Endothelial cell of umbilical vein (primary cell): ENCODE measurements around the gene KCNMB3. TPM values are rescaled to one million over a fixed set of nuclear protein-coding genes. Genes with fewer than 3 reads are reported as not detected.

Experiments
- BruUV-seq: library from RNA; stranded (reverse); fragments of 400-500 nt; replicated peaks from 2 replicates; lab custom pipeline; 2021; lab: Mats Ljungman, UMichigan
- CTCF ChIA-PET: fragments of 300-600, 350-600 bp; sonication (Branson Sonifier 250); formaldehyde crosslinking; loops from one replicate; lab custom pipeline; 2021; ENCODE audit warnings: antibody characterized with exemption, inconsistent platforms; lab: Charles Lee
- POLR2A ChIA-PET: fragments of 300-600, 350-600 bp; sonication (Branson Sonifier 250); formaldehyde crosslinking; loops from one replicate; lab custom pipeline; 2021; ENCODE audit warnings: antibody characterized with exemption, inconsistent platforms; lab: Charles Lee
- DNase-seq: peaks from one replicate; pipeline ENCODE4 v3.0.0-alpha.2; 2011; ENCODE audit warnings: low read depth, low spot score
- FAIRE-seq: peaks from 2 replicates; lab custom pipeline; 2011; peaks lifted over from hg19 to GRCh38; lab: Jason Lieb, UNC
- H2AFZ ChIP-seq: 2 replicates; pipeline ENCODE4 v1.6.0; 2012; ENCODE audit warnings: low read depth, low read length, control low read depth, inconsistent platforms
- H3K27ac ChIP-seq: 2 replicates; pipeline ENCODE4 v1.5.1; 2011; ENCODE audit warnings: low read depth, mild to moderate bottlenecking, control low read depth, low read length, moderate library complexity; ENCODE audit not compliant: insufficient read depth
- H3K27me3 ChIP-seq, 2 experiments: 2 replicates each; pipeline versions ENCODE4 v1.6.0 to v1.6.1; 2011; ENCODE audit warnings: low read length in 2 of 2, mixed read lengths in 1 of 2; ENCODE audit not compliant: control insufficient read depth in 2 of 2, insufficient read depth in 2 of 2
- H3K36me3 ChIP-seq, 2 experiments: 2 replicates in 1 of 2; 3 replicates in 1 of 2; pipeline ENCODE4 v1.5.1; 2011; ENCODE audit warnings: low read length in 2 of 2, mild to moderate bottlenecking in 1 of 2, moderate library complexity in 1 of 2; ENCODE audit not compliant: control insufficient read depth in 2 of 2, insufficient read depth in 2 of 2; ENCODE audit errors: extremely low read depth in 1 of 2
- H3K4me1 ChIP-seq: 3 replicates; pipeline ENCODE4 v1.5.1; 2011; ENCODE audit warnings: mild to moderate bottlenecking, low read length; ENCODE audit not compliant: control insufficient read depth, insufficient read depth; ENCODE audit errors: extremely low read depth
- H3K4me2 ChIP-seq: 2 replicates; pipeline ENCODE4 v1.6.1; 2011; ENCODE audit warnings: low read length, control low read depth, mixed read lengths; ENCODE audit not compliant: insufficient read depth
- H3K4me3 ChIP-seq, 3 experiments: fragments of 200-600 bp in 1 of 3; sonication (generic), shearing (Covaris generic) in 1 of 3; replicated peaks in 1 of 3; 2 replicates each; pipeline ENCODE4 v1.5.1; 2011 to 2016; ENCODE audit warnings: control low read depth in 3 of 3, low read length in 3 of 3, mild to moderate bottlenecking in 2 of 3, inconsistent platforms in 1 of 3, low read depth in 1 of 3, moderate library complexity in 1 of 3; ENCODE audit not compliant: insufficient read depth in 1 of 3
- H3K79me2 ChIP-seq: 2 replicates; pipeline ENCODE4 v1.6.0; 2012; ENCODE audit warnings: low read length, inconsistent platforms; ENCODE audit not compliant: control insufficient read depth, insufficient read depth
- H3K9ac ChIP-seq: replicated peaks from 2 replicates; pipeline ENCODE3; 2011; ENCODE audit warnings: low read length, control low read depth; ENCODE audit not compliant: insufficient read depth; ENCODE audit errors: extremely low read depth
- H3K9me1 ChIP-seq: replicated peaks from 3 replicates; pipeline ENCODE4 v1.6.0; 2011; ENCODE audit warnings: mild to moderate bottlenecking, low read length; ENCODE audit not compliant: control insufficient read depth, insufficient read depth; ENCODE audit errors: extremely low read depth
- H3K9me3 ChIP-seq: replicated peaks from 2 replicates; pipeline ENCODE4 v1.5.1; 2012; ENCODE audit warnings: low read length, inconsistent platforms; ENCODE audit not compliant: control insufficient read depth, insufficient read depth
- H4K20me1 ChIP-seq: replicated peaks from 2 replicates; pipeline ENCODE3; 2011; ENCODE audit warnings: mild to moderate bottlenecking, low read length; ENCODE audit not compliant: control insufficient read depth, insufficient read depth; ENCODE audit errors: extremely low read depth
- EZH2 ChIP-seq: IDR thresholded peaks from 2 replicates; pipeline ENCODE4 v1.6.1; 2012; ENCODE audit warnings: borderline replicate concordance, low read depth, mild to moderate bottlenecking, moderate library complexity, low read length, inconsistent platforms; ENCODE audit not compliant: severe bottlenecking
- FOS ChIP-seq: IDR thresholded peaks from 2 replicates; pipeline ENCODE4 v1.6.1; 2011; ENCODE audit warnings: mild to moderate bottlenecking, low read length, moderate library complexity, borderline replicate concordance; ENCODE audit not compliant: insufficient read depth
- GATA2 ChIP-seq: IDR thresholded peaks from 2 replicates; pipeline ENCODE4 v1.7.0; 2011; ENCODE audit warnings: low read depth, mild to moderate bottlenecking, moderate library complexity, mixed read lengths, low read length; ENCODE audit not compliant: insufficient read length, insufficient read depth
- JUN ChIP-seq: IDR thresholded peaks from 2 replicates; pipeline ENCODE4 v1.6.1; 2011; ENCODE audit warnings: borderline replicate concordance, low read depth; ENCODE audit not compliant: insufficient read length, insufficient read depth
- MAX ChIP-seq: IDR thresholded peaks from 2 replicates; pipeline ENCODE4 v1.6.1; 2011; ENCODE audit not compliant: insufficient read depth, insufficient read length
- MYC ChIP-seq: IDR thresholded peaks from one replicate; pipeline ENCODE4 v1.6.1; 2011; ENCODE audit warnings: mild to moderate bottlenecking, low read depth, low read length
- POLR2A ChIP-seq: IDR thresholded peaks from 2 replicates; pipeline ENCODE4 v1.6.1; 2012; ENCODE audit warnings: low read depth, mild to moderate bottlenecking, control low read depth, low read length
- POLR2AphosphoS5 ChIP-seq: IDR thresholded peaks from 2 replicates; pipeline ENCODE4 v1.6.1; 2012; ENCODE audit warnings: low read depth, mild to moderate bottlenecking, control low read depth, low read length, moderate library complexity; ENCODE audit not compliant: insufficient read depth
- dilution Hi-C: fragments of 300-500 bp; cut with MboI; formaldehyde crosslinking; loops from one replicate; pipeline ENCODE4 v1.15.0; 2019; ENCODE audit warnings: low sequenced_read_pairs; ENCODE audit not compliant: extremely low pct_ligation_motif_present
- intact Hi-C: fragments of 100-400 bp; cut with micrococcal nuclease; formaldehyde crosslinking; loops from one replicate; pipeline ENCODE4 v1.10.0; 2022
- polyA plus RNA-seq, 4 experiments: library from polyadenylated mRNA; depleted of rRNA in 3 of 4; stranded (reverse) in 3 of 4; unstranded in 1 of 4; fragments of >200 nt; gene quantifications; 2 replicates each; pipeline versions ENCODE4 v1.2.1 to v1.2.3, GENCODE V29; 2011 to 2012; ENCODE audit warnings: missing spikeins in 1 of 4
- total RNA-seq: library from RNA; stranded (reverse); gene quantifications from 2 replicates; pipeline ENCODE4 v1.2.3, GENCODE V29; 2021
- TF ChIP-seq, protein P1 (sequence below), 2 donors: IDR thresholded peaks; 1 replicate in 1 of 2; 2 replicates in 1 of 2; pipeline ENCODE4 v1.5.1; 2011; ENCODE audit warnings: low read length in 2 of 2, mild to moderate bottlenecking in 2 of 2, moderate library complexity in 2 of 2, control low read depth in 1 of 2, inconsistent platforms in 1 of 2, low read depth in 1 of 2; ENCODE audit not compliant: insufficient read depth in 1 of 2; ENCODE audit errors: extremely low read depth in 1 of 2

The KCNMB3 gene
- total and polyA plus RNA-seq, 2 donors (not counting 3 experiments of a cell fraction or from before 2014, with no cell fraction given) = 1.2 to 1.7 TPM

- no peaks in the 10 kb centered on the region for H3K4me1 ChIP-seq
- H4K20me1 ChIP-seq = no peaks in the 10 kb centered on the region
- no peak overlapping the region for H3K4me2 ChIP-seq
- BruUV-seq = no TSS peak
- no peak overlapping the region for H3K9ac ChIP-seq
- no peak overlapping the region for H3K4me3 ChIP-seq
- H3K79me2 ChIP-seq = no peaks in the 10 kb centered on the region
- TF ChIP-seq JUN = no peak
- no peak for TF ChIP-seq EZH2
- TF ChIP-seq FOS = no peak
- TF ChIP-seq, protein P1, sequence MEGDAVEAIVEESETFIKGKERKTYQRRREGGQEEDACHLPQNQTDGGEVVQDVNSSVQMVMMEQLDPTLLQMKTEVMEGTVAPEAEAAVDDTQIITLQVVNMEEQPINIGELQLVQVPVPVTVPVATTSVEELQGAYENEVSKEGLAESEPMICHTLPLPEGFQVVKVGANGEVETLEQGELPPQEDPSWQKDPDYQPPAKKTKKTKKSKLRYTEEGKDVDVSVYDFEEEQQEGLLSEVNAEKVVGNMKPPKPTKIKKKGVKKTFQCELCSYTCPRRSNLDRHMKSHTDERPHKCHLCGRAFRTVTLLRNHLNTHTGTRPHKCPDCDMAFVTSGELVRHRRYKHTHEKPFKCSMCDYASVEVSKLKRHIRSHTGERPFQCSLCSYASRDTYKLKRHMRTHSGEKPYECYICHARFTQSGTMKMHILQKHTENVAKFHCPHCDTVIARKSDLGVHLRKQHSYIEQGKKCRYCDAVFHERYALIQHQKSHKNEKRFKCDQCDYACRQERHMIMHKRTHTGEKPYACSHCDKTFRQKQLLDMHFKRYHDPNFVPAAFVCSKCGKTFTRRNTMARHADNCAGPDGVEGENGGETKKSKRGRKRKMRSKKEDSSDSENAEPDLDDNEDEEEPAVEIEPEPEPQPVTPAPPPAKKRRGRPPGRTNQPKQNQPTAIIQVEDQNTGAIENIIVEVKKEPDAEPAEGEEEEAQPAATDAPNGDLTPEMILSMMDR (IDR thresholded peaks at IDR 0.05; ENCODE audit: extremely low read depth in 1 of 2, insufficient read depth in 1 of 2, low read depth in 1 of 2, low read length in 2 of 2) = no peak
- TF ChIP-seq POLR2A = no peak
- TF ChIP-seq POLR2AphosphoS5 = no peak
- no peak for TF ChIP-seq MAX
- TF ChIP-seq GATA2 = no peak
- TF ChIP-seq MYC = no peak
- H2AFZ ChIP-seq = no peak overlapping the region
- dilution Hi-C loops = no loop called here
- ChIA-PET POLR2A (no interaction called here), CTCF (no interaction called here)
- H3K36me3 ChIP-seq = peaks cover 0 to 4% of the 10 kb centered on the region in 2 experiments
- intact Hi-C loops = no loop called here
- DNase-seq (no peak), FAIRE-seq (no peak)
- no peaks in the 10 kb centered on the region for H3K27me3 ChIP-seq
- H3K9me1 ChIP-seq = no peaks in the 10 kb centered on the region
- no peak overlapping the region for H3K27ac ChIP-seq
- H3K9me3 ChIP-seq = no peaks in the 10 kb centered on the region
Measured at GRCh38 chr3:179224584-179224983, 26.3 kb downstream of the KCNMB3 start.
